Mesothelial cell of epicardium (in vitro differentiated cells): ENCODE data around the gene VGF. TPM values are rescaled to one million over a fixed set of nuclear protein-coding genes. Genes with fewer than 3 reads are reported as not detected.

Experiments used
- DNase-seq, 2 experiments: peaks; one replicate each; pipeline ENCODE4 v3.0.0; 2021; ENCODE audit warnings: low spot score in 2 of 2; ENCODE audit not compliant: unreplicated experiment in 2 of 2
- H3K27ac Mint-ChIP-seq: 2 replicates; pipeline ENCODE4 v1.8.0; 2021; ENCODE audit warnings: mixed read lengths
- H3K27me3 Mint-ChIP-seq: 2 replicates; pipeline ENCODE4 v1.8.0; 2021; ENCODE audit warnings: low read depth, mixed read lengths
- H3K36me3 Mint-ChIP-seq: 2 replicates; pipeline ENCODE4 v1.8.0; 2021; ENCODE audit warnings: mixed read lengths
- H3K4me1 Mint-ChIP-seq: 2 replicates; pipeline ENCODE4 v1.8.0; 2021; ENCODE audit warnings: mixed read lengths
- H3K4me3 Mint-ChIP-seq: 2 replicates; pipeline ENCODE4 v1.8.0; 2021; ENCODE audit warnings: mild to moderate bottlenecking, moderate library complexity, mixed read lengths
- H3K9me3 Mint-ChIP-seq: 2 replicates; pipeline ENCODE4 v1.8.0; 2021; ENCODE audit warnings: mixed read lengths
- CTCF ChIP-seq: fragments of 200-600 bp; sonication (generic); IDR thresholded peaks from one replicate; pipeline ENCODE4 v1.5.0; 2021; ENCODE audit warnings: antibody characterized with exemption; ENCODE audit not compliant: unreplicated experiment
- total RNA-seq: library from RNA; stranded (reverse); gene quantifications from 3 replicates; pipeline ENCODE4 v1.2.1, GENCODE V29; 2021

The VGF gene
- total RNA-seq, 1 donor from 2014 or later: 0.36 TPM

- Mint-ChIP-seq H3K4me1 (peaks cover under 1% of the 10 kb centered on the region), H3K27me3 (peaks cover 23% of the 10 kb centered on the region), H3K4me3 (no peak overlapping the region), H3K27ac (no peak overlapping the region), H3K36me3 (no peaks in the 10 kb centered on the region), H3K9me3 (no peaks in the 10 kb centered on the region)
- no peak for DNase-seq
- no peak for TF ChIP-seq CTCF
Measured at GRCh38 chr7:101195884-101196283, 30.5 kb upstream of the VGF start.

- Mint-ChIP-seq H3K27me3 (peaks cover 26% of the 10 kb centered on the region), H3K9me3 (no peaks in the 10 kb centered on the region), H3K27ac (no peak overlapping the region), H3K4me3 (no peak overlapping the region), H3K4me1 (no peaks in the 10 kb centered on the region), H3K36me3 (no peaks in the 10 kb centered on the region)
- TF ChIP-seq CTCF: no peak
- DNase-seq: no peak
Measured at GRCh38 chr7:101189109-101189508, 23.7 kb upstream of the VGF start.

- no peaks in the 10 kb centered on the region for H3K9me3 Mint-ChIP-seq
- H3K27ac Mint-ChIP-seq: no peak overlapping the region
- H3K4me1 Mint-ChIP-seq: peaks cover 6% of the 10 kb centered on the region
- no peaks in the 10 kb centered on the region for H3K36me3 Mint-ChIP-seq
- TF ChIP-seq CTCF: no peak
- H3K4me3 Mint-ChIP-seq: no peak overlapping the region
- H3K27me3 Mint-ChIP-seq: peaks cover 32% of the 10 kb centered on the region
- DNase-seq: no peak
Measured at GRCh38 chr7:101186844-101187428, 21.6 kb upstream of the VGF start.

- Mint-ChIP-seq H3K27me3 (peaks cover 34% of the 10 kb centered on the region), H3K4me1 (peaks cover 6% of the 10 kb centered on the region), H3K9me3 (no peaks in the 10 kb centered on the region), H3K27ac (no peak overlapping the region), H3K4me3 (no peak overlapping the region), H3K36me3 (no peaks in the 10 kb centered on the region)
- no peak for DNase-seq
- no peak for TF ChIP-seq CTCF
Measured at GRCh38 chr7:101186194-101186593, 20.8 kb upstream of the VGF start.

- peaks cover 8% of the 10 kb centered on the region for H3K4me1 Mint-ChIP-seq
- TF ChIP-seq CTCF: no peak
- H3K4me3 Mint-ChIP-seq: no peak overlapping the region
- H3K9me3 Mint-ChIP-seq: no peaks in the 10 kb centered on the region
- H3K27ac Mint-ChIP-seq: no peak overlapping the region
- no peak for DNase-seq
- peaks cover 42% of the 10 kb centered on the region for H3K27me3 Mint-ChIP-seq
- peaks cover 2% of the 10 kb centered on the region for H3K36me3 Mint-ChIP-seq
Measured at GRCh38 chr7:101185258-101185839, 20.0 kb upstream of the VGF start.
